Breast epithelium (tissue), 4 donors: Measurements from ENCODE around the gene SYNJ1. TPM values are rescaled to one million over a fixed set of nuclear protein-coding genes. Genes with fewer than 3 reads are reported as not detected.

Experiments
- DNase-seq, 2 donors: peaks; one replicate each; pipeline ENCODE4 v3.0.0-alpha.2; 2019; ENCODE audit warnings: low spot score in 2 of 2
- H3K27ac ChIP-seq, 2 donors: fragments of 200-600 bp; sonication (generic) in 1 of 2; one replicate each; pipeline ENCODE4 v1.5.1; 2016 to 2019; ENCODE audit warnings: mild to moderate bottlenecking in 1 of 2
- H3K27me3 ChIP-seq, 2 donors: fragments of 200-600 bp; sonication (generic) in 1 of 2; one replicate each; pipeline versions ENCODE4 v1.5.1 to v1.6.0; 2017 to 2019; ENCODE audit warnings: control low read depth in 1 of 2, mild to moderate bottlenecking in 1 of 2
- H3K36me3 ChIP-seq: fragments of 200-600 bp; one replicate; pipeline ENCODE4 v1.5.1; 2019
- H3K4me1 ChIP-seq, 2 donors: fragments of 200-600 bp; sonication (generic); one replicate each; pipeline ENCODE4 v1.5.1; 2016 to 2019; ENCODE audit warnings: control low read depth in 1 of 2
- H3K4me3 ChIP-seq, 3 donors: fragments of 200-600 bp; sonication (generic); 1 replicate in 2 of 3; 2 replicates in 1 of 3; pipeline ENCODE4 v1.5.1; 2016 to 2019; ENCODE audit warnings: mild to moderate bottlenecking in 3 of 3, moderate library complexity in 2 of 3
- H3K9me3 ChIP-seq, 2 donors: fragments of 200-600 bp; sonication (generic) in 1 of 2; one replicate each; pipeline ENCODE4 v1.5.1; 2016 to 2019; ENCODE audit warnings: control low read depth in 1 of 2
- CTCF ChIP-seq, 3 donors: fragments of 450-650 bp; IDR thresholded peaks; one replicate each; pipeline ENCODE4 v1.5.1; 2016 to 2017; ENCODE audit warnings: antibody characterized with exemption in 3 of 3, mild to moderate bottlenecking in 3 of 3, moderate library complexity in 3 of 3
- POLR2A ChIP-seq: fragments of 450-650 bp; IDR thresholded peaks from one replicate; pipeline ENCODE4 v1.6.1; 2016; ENCODE audit warnings: antibody characterized with exemption, mild to moderate bottlenecking, moderate library complexity
- POLR2AphosphoS5 ChIP-seq, 3 donors: sonication (generic); formaldehyde crosslinking; IDR thresholded peaks; one replicate each; pipeline ENCODE4 v1.6.1; 2017; ENCODE audit warnings: antibody characterized with exemption in 3 of 3
- intact Hi-C: fragments of 100-400 bp; cut with DNase I; formaldehyde crosslinking; loops from one replicate; pipeline ENCODE4 v1.15.1; 2023; ENCODE audit warnings: low total_unique reads
- total RNA-seq, 3 donors: library from RNA; depleted of rRNA; stranded (reverse); fragments of >200 nt; gene quantifications; one replicate each; pipeline ENCODE4 v1.1.0, GENCODE V29; 2016

The SYNJ1 gene
- total RNA-seq, 3 donors from 2014 or later: 8.2 to 13.9 (median 11.0) TPM

- H3K27me3 ChIP-seq: no peaks in the 10 kb centered on the region
- intact Hi-C loops: no loop called here
- no peaks in the 10 kb centered on the region for H3K36me3 ChIP-seq
- DNase-seq: no peak
- no peaks in the 10 kb centered on the region for H3K9me3 ChIP-seq
- TF ChIP-seq POLR2A (no peak), CTCF (IDR thresholded peaks at IDR 0.05) (no peak), POLR2AphosphoS5 (IDR thresholded peaks at IDR 0.05) (no peak)
- no peaks in the 10 kb centered on the region for H3K4me1 ChIP-seq
- no peak overlapping the region for H3K4me3 ChIP-seq
- no peak overlapping the region for H3K27ac ChIP-seq
Measured at GRCh38 chr21:32597205-32597604, 130.6 kb downstream of the SYNJ1 start.

GRCh38 chr21:32595431-32595830 is 132.4 kb downstream of the SYNJ1 start:
- Histone ChIP-seq H3K27ac (no peak overlapping the region), H3K4me3 (no peak overlapping the region), H3K36me3 (no peaks in the 10 kb centered on the region), H3K9me3 (no peaks in the 10 kb centered on the region), H3K4me1 (no peaks in the 10 kb centered on the region), H3K27me3 (no peaks in the 10 kb centered on the region)
- TF ChIP-seq POLR2AphosphoS5 (IDR thresholded peaks at IDR 0.05) (no peak), POLR2A (no peak), CTCF (IDR thresholded peaks at IDR 0.05) (no peak)
- intact Hi-C loops: no loop called here
- DNase-seq: no peak

GRCh38 chr21:32593690-32594089 is 134.1 kb downstream of the SYNJ1 start:
- H3K4me1 ChIP-seq: no peaks in the 10 kb centered on the region
- no peaks in the 10 kb centered on the region for H3K36me3 ChIP-seq
- no peak for DNase-seq
- intact Hi-C loops: no loop called here
- H3K27ac ChIP-seq: no peak overlapping the region
- no peaks in the 10 kb centered on the region for H3K9me3 ChIP-seq
- H3K4me3 ChIP-seq: no peak overlapping the region
- TF ChIP-seq POLR2A (no peak), CTCF (IDR thresholded peaks at IDR 0.05) (no peak), POLR2AphosphoS5 (IDR thresholded peaks at IDR 0.05) (no peak)
- H3K27me3 ChIP-seq: no peaks in the 10 kb centered on the region

- Histone ChIP-seq H3K27ac (no peak overlapping the region), H3K36me3 (no peaks in the 10 kb centered on the region), H3K27me3 (no peaks in the 10 kb centered on the region), H3K4me1 (no peaks in the 10 kb centered on the region), H3K4me3 (no peak overlapping the region), H3K9me3 (no peaks in the 10 kb centered on the region)
- TF ChIP-seq POLR2A (no peak), POLR2AphosphoS5 (IDR thresholded peaks at IDR 0.05) (no peak), CTCF (IDR thresholded peaks at IDR 0.05) (no peak)
- intact Hi-C loops: no loop called here
- DNase-seq: no peak
Measured at GRCh38 chr21:32592929-32593502, 134.8 kb downstream of the SYNJ1 start.

DNA sequence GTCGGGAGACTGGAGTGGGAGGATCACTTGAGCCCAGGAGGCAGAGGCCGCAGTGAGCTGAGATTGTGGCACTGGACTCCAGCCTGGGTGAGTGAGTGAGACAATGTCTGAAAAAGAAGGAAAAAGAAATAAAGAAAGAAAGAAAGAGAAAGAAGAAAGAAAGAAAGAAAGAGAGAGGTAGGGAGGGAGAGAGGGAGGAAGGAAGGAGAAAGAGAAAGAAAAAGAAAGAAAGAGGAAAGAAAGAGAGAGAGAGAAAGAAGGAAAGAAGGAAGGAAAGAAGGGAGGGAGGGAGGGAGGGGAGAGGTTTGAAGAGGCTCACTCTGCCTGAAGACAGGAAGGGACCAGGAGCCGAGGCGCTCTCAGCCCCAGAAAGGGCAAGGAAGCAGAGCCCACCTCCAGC is 137.7 kb downstream of the SYNJ1 start:
- no peak overlapping the region for H3K27ac ChIP-seq
- no peak for DNase-seq
- intact Hi-C loops: no loop called here

DNA sequence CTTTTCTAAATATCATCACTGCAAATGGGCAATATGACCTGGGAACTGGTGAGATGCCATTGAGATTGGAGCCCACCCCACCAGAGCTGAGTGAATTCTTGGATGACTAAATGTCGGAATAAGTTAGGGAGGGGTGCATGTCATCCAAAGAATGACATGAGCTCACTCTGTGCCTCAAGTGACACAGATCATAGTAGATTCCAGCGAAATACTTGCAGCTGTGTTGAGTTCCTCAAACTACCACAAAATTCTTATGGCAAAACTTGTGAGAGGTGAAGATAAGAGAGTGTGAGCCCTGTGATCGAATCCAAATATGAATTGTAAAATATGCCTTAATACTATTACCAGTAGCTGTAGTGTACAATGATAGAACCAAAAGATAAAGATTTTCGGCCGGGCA is 140.2 kb downstream of the SYNJ1 start:
- intact Hi-C loops: no loop called here
- TF ChIP-seq POLR2A: no peak
- Histone ChIP-seq H3K27ac (no peak overlapping the region), H3K9me3 (no peaks in the 10 kb centered on the region), H3K4me3 (no peak overlapping the region), H3K36me3 (no peaks in the 10 kb centered on the region), H3K27me3 (no peaks in the 10 kb centered on the region), H3K4me1 (no peaks in the 10 kb centered on the region)
- no peak for DNase-seq

More for the DNA sequence above, 137.7 kb downstream of the SYNJ1 start:
- H3K4me3 ChIP-seq: no peak overlapping the region
- H3K27me3 ChIP-seq: no peaks in the 10 kb centered on the region
- H3K4me1 ChIP-seq: no peaks in the 10 kb centered on the region
- H3K36me3 ChIP-seq: no peaks in the 10 kb centered on the region
- H3K9me3 ChIP-seq: no peaks in the 10 kb centered on the region
- no peak for TF ChIP-seq POLR2A
